Kasumi-1 (cell line): ENCODE data around the gene PCDH15.

Experiments used
- DNase-seq, 2 experiments: peaks; one replicate each; lab custom pipeline; 2025; lab: John Stamatoyannopoulos, UW

The PCDH15 gene

DNA sequence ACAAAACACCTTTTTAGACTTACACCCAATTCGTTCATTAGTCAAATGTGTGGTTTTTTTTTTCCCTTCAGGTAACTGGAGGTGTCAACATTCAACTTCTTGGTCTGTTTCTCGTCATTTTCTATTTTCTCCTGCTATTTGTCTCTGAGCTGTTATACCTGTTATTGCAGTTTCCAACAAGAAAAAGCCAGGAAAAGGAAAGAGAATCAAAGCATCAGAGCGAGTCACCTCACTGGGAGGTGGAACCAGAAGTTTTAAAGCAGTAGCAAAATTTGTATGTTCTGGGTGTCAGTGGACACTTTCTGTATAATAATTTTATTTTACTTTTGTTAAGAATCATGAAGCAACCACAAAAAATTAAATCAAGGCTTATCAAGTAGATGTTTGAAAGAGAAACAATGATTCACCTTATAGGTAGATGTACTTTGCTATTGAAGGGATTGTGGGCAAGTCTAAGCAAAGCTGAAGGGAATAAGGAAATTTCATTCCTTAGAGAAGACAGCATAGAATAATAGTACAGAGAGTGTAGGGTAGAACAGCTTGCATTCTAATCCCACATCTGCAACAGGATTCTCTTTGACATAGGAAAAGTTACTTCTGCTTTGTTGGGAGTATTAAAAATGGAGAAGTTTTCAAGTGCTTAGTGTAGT is 675.8 kb downstream of the PCDH15 start:
- DNase-seq = no peak

DNA sequence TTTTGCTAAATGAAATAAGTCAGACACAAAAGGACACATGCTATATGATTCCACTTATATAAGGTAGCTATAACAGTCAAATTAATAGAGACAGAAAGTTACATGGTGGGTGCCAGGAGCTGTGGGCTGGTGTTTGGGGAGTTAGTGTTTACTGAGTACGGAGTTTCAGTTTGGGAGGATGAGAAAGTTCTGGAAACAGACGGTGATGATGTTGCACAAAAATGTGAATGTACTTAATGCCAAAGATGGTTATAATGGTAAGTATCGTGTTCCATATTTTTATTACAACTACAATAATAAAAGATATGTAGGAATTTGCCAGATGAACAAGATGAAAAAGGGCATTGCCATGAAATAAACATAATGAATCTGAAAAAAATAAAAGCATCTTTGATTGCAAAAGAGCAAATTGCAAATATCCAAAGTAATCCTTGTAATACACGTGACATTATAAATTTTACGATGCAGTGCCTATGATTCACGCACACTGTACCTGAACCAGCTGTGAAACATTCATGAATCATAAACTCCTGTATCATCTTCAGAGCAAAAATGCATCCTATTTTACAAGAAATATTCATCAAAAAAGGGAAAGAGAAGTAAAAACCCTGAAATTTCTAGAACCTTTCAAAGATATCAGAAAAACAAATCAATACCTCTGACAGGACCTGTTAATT is 676.7 kb downstream of the PCDH15 start:
- DNase-seq = no peak

DNA sequence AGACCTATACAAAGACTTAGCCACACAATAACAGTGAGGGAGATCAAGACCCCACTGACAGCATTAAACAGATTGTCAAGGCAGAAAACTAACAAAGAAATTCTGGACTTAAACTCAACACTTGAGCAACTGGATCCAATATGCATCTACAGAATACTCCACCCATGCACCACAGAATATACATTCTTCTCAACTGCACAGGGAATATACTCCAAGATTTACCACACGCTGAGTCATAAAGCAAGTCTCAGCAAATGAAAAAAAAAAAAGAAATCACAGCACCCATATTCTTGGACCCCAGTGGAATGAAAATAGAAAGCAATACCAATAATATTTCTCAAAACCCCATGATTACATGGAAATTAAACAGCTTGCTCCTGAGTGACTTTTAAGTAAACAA is 680.2 kb downstream of the PCDH15 start:
- no peak for DNase-seq

DNA sequence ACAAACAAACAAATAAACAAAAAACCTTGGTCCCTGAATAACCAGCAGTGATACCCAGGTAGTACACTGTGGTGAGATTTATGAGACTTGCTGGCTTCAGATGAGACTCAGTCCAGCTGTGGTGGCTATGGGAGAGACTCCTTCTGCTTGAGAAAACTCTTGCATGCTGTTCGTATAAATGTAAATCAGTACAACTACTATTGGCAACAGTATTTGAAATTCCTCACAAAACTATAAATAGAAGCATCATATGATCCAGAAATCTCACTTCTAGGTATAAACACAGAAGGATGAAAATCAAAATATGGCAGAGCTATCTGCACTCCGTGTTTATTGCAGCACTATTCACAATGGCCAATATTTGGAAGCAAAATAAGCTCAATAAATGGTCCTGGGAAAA is 692.1 kb downstream of the PCDH15 start:
- no peak for DNase-seq

DNA sequence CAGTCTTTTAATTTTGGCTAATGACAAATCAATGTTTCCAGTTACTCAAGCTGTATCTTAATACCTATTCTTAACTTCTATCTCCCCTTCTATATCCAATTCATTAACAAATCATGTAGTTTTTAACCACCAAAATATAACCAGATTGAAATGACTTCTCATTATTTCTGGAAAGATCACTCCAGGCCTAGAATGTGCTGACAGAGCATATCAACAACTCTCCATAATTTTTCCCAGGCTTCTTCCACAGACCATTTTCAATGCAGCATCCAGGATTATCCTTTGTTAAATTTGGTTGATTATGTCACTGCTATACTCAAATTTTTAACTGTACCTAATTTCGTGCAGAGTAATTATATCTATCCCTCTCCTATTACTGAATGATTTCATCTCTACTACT is 704.1 kb downstream of the PCDH15 start:
- DNase-seq = no peak

DNA sequence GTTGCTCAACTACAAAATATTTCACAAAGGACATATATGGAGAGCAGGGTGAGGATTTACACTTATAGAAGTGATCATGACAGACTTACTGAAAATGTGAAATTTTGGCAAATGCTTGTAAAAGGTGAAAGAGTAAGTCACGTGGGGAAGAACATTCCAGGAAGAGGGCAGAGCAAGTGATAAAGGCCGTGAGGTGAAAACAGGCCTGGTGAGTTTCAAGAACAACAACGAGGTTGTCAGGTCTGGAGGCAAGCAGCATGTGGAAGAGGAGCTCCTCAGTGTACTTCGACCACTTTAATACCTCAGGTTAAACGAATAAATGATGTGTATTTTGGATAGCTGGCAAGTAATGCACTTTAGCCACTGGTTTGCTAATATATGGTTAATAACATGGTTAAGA is 706.7 kb downstream of the PCDH15 start:
- DNase-seq = no peak

DNA sequence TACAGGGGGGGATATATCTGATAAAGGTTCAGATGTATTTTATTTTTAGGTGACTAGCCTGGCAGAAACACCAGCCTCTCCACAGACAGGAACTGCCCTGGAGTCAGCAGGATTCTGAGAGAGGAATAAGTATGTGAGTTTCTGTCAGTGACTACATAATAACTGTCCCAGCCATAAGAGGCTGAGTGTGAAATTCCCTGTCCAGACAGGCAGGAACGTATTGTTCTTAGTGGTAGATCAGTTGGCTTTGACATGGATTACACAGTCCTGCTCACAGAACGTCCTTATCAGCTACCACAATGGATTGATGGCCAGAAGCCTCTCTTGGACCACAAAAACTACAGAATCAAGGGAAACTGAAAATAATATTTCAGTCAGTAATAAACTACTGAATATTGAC is 709.8 kb downstream of the PCDH15 start:
- no peak for DNase-seq

DNA sequence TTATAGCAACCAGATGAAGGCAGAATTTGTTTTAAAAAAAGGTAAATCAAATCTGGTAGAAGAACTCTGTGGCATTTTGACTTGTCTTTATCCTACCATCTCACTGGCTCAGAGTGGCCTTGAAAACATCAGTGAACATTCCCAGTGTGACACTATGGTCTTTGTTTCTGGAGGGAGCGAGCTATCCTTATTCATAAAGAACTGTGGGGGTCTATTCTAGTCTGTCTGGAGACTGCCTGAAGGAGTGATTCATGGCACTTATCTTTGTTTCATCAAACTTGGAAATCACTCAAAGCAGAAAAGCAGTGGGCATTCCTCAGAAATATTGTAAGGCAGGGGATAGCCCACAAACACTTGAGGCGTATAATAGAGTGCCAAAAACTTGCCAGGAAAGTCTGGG is 719.1 kb downstream of the PCDH15 start:
- no peak for DNase-seq

DNA sequence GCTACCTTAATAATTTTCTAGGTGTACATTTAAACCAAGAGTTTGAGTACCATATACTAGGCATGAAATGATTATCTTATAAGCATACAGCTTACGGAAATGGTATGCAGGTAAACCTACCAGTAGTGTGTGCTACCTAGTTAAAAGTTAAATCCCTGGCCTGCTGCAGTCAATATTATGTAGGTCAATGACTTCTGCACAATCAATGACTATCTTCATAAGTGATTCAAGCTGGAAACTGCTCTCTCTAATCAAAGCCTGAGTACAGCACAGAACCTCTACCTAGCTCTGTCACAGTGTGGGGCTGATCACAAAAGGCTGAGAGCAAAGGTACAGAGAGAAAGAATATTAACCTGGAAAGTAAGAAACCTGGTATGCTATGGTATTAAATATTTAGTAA is 733.7 kb downstream of the PCDH15 start:
- DNase-seq = no peak

DNA sequence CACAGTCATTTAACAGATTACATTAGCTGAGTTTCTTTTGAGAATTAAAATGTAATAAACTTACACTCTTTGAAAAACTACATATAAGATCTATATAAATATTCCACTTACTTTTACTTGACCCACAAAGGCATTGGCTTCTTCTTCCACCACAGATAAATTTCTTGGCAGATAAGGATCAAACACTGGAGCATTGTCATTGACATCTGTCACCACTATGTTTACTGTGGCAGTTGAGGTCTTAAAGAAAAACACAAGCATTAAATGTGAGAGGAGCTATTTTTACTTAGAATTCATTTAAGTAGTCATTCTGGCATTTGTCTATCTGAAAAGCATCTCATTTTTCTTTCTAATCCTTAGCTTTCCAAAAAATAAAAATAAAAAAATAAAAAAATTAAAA is 734.4 kb downstream of the PCDH15 start:
- DNase-seq = no peak

DNA sequence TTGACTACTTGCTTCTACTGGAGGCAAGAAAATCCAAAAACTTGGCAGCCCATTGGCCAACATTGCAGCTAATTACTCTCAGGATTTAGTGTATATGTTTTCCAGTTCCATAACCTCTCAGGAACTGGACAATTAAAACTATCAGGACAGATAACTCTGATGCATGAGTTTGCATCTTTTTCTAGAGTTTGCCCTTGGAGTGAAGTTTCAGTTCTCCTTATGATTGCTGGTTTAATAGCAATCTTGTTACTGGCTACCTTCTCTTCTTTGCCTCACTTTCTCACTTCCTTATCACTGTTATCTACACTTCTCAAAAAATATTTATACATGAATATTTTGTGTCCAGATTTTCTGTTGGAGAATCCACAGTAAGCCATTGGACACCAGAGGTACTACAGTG is 735.9 kb downstream of the PCDH15 start:
- DNase-seq = no peak

DNA sequence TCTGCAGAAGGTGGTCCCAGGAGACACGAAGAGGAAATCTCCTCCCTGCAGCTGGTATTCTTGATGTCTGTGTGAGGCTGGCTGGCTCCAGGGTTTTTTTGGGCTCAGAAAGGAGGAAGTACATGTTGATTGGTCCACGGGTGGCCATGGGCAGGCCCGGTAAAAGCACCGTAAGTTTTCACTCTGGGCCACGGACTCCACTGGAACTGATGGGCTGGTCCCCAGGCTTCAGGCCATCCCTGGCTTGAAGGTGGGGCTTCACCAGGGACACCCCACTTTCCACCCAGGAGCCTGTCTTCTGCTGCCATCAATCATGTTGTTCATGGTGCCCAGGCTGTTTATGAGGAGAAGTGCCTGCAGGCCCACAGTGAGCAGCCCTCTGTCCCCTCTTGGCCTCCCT is 736.8 kb downstream of the PCDH15 start:
- no peak for DNase-seq

DNA sequence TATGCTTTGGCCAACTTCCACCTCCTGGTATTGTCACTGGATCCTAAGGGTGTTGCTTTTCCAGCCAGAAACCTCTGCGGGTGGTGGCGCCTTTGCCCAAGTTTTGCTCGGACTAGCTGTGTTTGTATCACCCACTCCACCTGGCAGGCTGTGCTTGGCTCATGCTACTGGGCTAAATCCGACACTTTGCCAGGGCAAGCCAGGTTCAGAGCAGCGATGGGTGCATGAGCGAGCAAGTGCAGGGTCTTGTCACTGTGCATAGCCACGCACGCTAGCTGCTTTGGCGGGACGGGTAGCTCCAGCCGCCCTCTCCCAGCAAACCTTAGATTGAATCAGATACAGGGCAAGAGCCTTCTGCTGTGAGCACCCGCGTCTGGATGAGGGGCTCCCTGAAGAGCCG is 737.5 kb downstream of the PCDH15 start:
- no peak for DNase-seq

DNA sequence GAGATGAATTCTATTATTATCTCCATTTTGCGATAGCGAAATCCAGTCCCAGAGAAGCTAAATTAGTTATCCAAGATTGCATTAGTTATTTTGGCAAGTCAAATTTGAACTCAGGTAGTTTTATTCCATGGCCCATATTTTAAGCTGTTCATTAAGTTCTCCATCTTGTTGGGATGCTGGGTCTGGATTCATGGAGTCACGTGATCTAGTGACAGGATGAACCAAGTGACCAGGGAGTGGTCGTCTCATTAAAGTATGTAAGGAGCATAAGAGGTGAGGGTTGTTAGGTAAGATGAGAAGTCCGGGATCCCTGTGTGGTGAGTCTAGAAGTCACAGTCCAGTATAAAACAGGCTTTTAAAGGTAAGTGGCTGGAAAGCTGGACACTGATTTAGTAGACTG is 740.5 kb downstream of the PCDH15 start:
- DNase-seq = no peak

DNA sequence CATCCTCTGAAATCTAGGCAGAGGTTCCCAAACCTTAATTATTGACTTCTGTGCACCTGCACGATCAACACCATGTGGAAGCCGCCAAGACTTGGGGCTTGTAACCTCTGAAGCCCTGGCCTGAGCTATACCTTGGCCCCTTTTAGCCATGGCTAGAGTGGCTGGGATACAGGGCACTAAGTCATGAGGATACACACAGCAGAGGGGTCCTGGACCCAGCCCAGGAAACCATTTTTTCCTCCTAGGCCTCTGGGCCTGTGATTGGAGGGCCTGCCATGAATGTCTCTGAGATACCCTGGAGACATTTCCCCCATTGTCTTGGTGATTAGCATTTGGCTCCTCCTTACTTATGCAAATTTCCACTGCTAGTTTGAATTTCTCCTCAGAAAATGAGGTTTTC is 743.7 kb downstream of the PCDH15 start:
- no peak for DNase-seq

DNA sequence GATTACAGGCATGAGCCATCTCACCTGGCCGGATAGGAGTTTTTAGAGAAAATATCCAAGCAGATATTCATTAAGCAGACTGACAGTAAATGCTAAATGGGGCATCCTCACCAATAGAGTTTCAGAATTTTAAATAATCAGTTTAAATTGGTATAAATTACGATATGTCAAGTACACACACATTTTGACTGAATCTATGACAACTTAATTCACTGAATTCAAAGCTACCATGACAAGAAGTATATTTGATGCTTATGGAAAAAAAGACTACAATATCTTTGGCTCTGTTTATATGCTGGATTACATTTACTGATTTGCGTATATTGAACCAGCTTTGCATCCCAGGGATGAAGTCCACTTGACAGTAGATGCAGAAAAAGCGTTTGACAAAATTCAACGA is 774.7 kb downstream of the PCDH15 start:
- no peak for DNase-seq

DNA sequence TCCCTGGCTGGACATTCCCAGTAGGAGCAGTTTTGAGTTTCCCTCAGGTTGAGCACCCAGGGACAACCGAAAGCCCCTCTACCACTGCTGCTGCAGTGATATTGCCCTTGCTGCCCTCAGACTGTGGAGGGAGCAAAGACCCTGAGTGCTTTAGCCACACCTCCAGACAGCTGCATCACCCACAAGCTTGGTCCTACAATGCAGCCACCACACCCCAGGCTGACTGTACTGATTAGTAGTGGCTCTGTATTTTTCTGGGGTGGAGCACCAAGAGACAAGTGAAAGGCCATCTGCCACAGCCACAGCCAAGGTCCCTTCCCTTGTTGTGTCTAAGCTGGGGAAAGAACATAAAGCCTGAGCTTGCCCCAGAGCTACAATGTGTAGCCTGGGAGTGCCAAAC is 789.9 kb downstream of the PCDH15 start:
- DNase-seq = no peak

DNA sequence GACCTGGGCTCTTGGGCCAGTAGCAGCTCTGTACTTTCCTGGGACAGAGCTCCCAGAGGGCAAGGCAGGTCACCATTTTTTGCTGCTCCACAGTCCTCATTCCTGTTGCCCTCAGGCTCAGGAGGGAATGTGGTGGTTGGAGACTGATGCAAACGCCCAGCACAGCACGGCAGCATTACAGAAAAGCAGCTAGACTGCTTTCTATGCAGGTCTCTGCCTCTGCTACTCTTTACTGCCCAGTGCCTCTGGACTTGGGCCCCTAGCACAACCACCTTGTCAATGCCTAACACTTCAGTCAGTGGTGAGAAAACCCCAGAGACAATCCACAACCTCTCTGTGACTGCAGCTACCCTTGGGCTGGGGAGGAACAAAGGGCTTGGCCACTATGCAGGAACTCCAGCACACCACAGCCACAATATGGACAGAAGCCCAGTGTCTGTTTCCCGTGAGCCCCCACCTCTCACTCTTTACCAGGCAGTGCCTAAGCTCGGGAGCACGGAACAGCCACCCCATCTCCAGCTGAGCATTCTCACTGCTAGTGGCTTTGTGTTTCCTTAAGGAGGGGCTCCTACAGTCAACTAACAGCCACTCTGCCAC is 790.6 kb downstream of the PCDH15 start:
- DNase-seq = no peak

DNA sequence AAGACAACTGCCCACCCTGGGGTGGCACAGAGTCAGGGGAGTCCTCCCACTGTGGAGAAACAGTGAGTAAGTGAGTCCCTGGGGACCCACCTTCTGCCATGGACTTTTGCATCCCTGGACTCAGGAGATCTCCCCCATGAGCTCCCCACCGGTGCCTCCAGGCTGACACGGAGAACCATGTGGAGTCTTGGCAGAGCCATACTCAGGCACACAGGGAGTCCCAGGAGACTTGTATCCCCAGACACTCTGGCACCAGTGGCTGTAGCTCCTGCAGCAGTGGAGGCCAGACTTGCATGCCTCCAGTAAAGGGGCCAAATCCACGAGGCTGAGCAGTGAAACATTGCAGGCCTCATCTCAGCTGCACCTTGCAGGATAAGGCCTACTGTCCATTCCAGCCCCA is 791.4 kb downstream of the PCDH15 start:
- DNase-seq = no peak

DNA sequence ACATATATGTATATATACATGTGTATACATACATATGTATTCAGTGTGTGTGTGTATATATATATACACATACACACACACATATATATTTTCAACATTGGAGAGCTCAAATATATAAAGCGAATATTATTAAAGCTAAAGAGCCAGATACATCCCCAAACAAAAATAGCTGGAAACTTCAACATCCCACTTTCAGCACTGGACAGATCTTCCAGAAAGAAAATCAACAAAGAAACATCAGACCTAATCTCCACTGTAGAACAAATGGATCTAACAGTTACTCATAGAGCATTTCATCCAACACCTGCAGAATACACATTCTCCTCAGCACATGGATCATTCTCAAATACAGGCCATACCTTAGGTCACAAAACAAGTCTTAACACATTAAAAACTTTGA is 799.0 kb downstream of the PCDH15 start:
- no peak for DNase-seq

DNA sequence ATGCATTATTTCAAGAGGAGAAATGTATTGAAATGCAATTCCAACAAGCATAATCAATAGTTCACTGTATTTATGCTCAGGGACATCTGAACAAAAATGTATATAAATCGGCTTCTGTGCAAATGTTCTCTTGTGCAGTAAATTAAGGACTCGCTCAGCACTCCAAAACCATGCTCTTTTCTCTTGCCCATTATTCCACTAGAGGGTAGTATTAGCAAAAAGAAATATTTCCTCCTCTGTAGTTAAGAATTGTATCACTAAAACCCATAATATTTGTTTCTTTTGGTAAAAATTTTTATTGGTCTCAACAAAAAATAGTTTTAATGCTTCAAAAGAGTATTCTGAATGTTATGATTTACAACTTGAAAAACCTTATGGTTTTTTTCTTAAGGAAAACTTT is 803.1 kb downstream of the PCDH15 start:
- peak; percentile 58 to 79 for DNase-seq

DNA sequence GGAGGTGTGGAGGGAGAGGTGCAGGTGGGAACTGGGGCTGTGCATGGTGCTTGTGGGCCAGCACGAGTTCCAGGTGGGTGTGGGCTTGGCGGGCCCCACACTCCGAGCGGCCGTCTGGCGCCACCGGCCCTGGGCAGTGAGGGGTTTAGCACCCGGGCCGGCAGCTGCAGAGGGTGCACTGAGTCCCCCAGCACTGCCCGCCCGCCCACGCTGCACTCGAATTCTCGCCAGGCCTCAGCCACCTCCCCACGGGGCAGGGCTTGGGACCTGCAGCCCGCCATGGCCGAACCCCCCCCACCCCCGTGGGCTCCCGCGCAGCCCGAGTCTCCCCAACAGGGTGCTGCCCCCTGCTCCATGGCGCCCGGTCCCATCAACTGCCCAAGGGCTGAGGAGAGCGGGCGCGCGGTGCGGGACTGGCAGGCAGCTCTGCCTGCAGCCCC is 810.2 kb downstream of the PCDH15 start:
- no peak for DNase-seq

DNA sequence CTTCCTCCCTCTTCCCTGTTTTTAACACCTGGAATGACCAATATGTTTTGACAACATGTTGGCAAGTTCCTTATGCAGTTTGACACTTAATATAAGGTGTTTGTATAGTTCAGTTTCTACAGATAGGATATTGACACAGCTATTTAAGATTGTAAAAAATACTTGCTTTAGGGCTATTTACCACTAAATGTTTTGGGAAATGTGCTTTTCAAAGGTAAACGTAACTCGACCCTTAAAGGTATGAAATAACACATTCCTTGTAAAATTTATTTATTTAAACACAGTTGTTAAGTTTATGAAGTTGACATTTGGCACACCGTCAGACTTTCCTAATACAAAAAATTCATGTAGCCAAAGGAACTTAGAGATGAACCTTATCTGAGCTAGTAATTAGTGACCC is 817.6 kb downstream of the PCDH15 start:
- no peak for DNase-seq

DNA sequence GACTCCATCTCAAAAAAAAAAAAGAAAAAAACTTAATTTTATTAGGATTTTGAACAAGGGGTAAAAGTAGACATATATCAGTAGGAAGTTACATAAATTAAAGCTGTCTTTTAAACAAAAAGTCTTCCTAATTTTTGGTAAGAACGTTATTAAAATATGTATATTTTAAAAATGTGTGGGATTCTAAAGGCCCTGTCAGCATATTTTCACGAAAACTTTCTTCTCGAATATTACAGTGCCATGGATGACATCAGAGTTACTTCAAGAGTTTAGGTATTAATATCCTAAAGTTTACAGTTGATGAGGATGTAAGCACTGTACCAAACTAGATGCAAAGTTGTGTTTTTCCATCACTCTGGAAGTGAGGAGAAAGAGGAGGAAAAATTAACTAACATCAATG is 820.8 kb downstream of the PCDH15 start:
- DNase-seq = no peak
